SK-N-SH (cell line): Measurements from ENCODE around the gene MRPS18A. TPM values are rescaled to one million over a fixed set of nuclear protein-coding genes. Genes with fewer than 3 reads are reported as not detected.

ENCODE experiments used
- CTCF ChIA-PET: fragments of 300-600, 350-600 bp; formaldehyde crosslinking; extraction: SDS; loops from one replicate; lab custom pipeline; 2021; lab: Yijun Ruan, JAX
- POLR2A ChIA-PET: fragments of 350-600 bp; sonication (Branson Sonifier 250); formaldehyde crosslinking; extraction: SDS; loops from one replicate; lab custom pipeline; 2020; ENCODE audit warnings: antibody characterized with exemption, inconsistent platforms; lab: Yijun Ruan, JAX
- DNase-seq: peaks from one replicate; pipeline ENCODE4 v3.0.0; 2012
- H2AFZ ChIP-seq: fragments of 200-600 bp; sonication (generic); 2 replicates; pipeline ENCODE4 v1.8.1; 2016; ENCODE audit warnings: antibody characterized with exemption, mild to moderate bottlenecking, low read depth
- H3F3A ChIP-seq: fragments of 200-600 bp; sonication (generic); replicated peaks from 2 replicates; pipeline ENCODE3; 2016; ENCODE audit warnings: antibody characterized with exemption, mild to moderate bottlenecking; ENCODE audit not compliant: insufficient read depth
- H3K27ac ChIP-seq, 2 experiments: fragments of 200-500 bp in 1 of 2; fragments of 200-600 bp in 1 of 2; sonication (Bioruptor generic) in 1 of 2; sonication (generic), shearing (Covaris generic) in 1 of 2; 2 replicates each; pipeline versions ENCODE4 v1.5.1 to v1.6.1; 2014 to 2016; ENCODE audit warnings: low read depth in 2 of 2, inconsistent platforms in 1 of 2, low read length in 1 of 2, mild to moderate bottlenecking in 1 of 2, mixed read lengths in 1 of 2
- H3K27me3 ChIP-seq: fragments of 200-600 bp; sonication (generic), shearing (Covaris generic); 2 replicates; pipeline ENCODE4 v1.6.1; 2016; ENCODE audit warnings: mixed run types; ENCODE audit not compliant: insufficient read depth
- H3K36me3 ChIP-seq, 2 experiments: fragments of 200-500 bp in 1 of 2; fragments of 200-600 bp in 1 of 2; sonication (Bioruptor generic) in 1 of 2; sonication (generic) in 1 of 2; replicated peaks in 1 of 2; 2 replicates each; pipeline versions ENCODE3 to v1.5.1; 2014 to 2016; ENCODE audit warnings: low read length in 1 of 2, mild to moderate bottlenecking in 1 of 2; ENCODE audit not compliant: insufficient read depth in 2 of 2, control insufficient read depth in 1 of 2
- H3K4me1 ChIP-seq, 2 experiments: fragments of 200-500 bp in 1 of 2; fragments of 200-600 bp in 1 of 2; sonication (Bioruptor generic) in 1 of 2; sonication (generic), shearing (Covaris generic) in 1 of 2; 2 replicates each; pipeline versions ENCODE4 v1.5.1 to v1.6.1; 2014 to 2016; ENCODE audit warnings: low read depth in 1 of 2, low read length in 1 of 2, mixed run types in 1 of 2; ENCODE audit not compliant: insufficient read depth in 2 of 2, control insufficient read depth in 1 of 2
- H3K4me2 ChIP-seq: fragments of 200-600 bp; sonication (generic), shearing (Covaris generic); 2 replicates; pipeline ENCODE4 v1.6.1; 2017; ENCODE audit warnings: mixed run types
- H3K4me3 ChIP-seq, 2 experiments: fragments of 200-500 bp in 1 of 2; fragments of 200-600 bp in 1 of 2; sonication (Bioruptor generic) in 1 of 2; sonication (generic), shearing (Covaris generic) in 1 of 2; 2 replicates each; pipeline versions ENCODE4 v1.5.1 to v1.8.1; 2014 to 2016; ENCODE audit warnings: low read depth in 2 of 2, inconsistent platforms in 1 of 2, low read length in 1 of 2, mild to moderate bottlenecking in 1 of 2, mixed read lengths in 1 of 2, moderate library complexity in 1 of 2
- H3K79me2 ChIP-seq: fragments of 200-600 bp; sonication (generic); 2 replicates; pipeline ENCODE4 v1.8.1; 2017; ENCODE audit warnings: mild to moderate bottlenecking; ENCODE audit not compliant: insufficient read depth
- H3K9ac ChIP-seq: fragments of 200-600 bp; sonication (generic); 2 replicates; pipeline ENCODE4 v1.6.1; 2017; ENCODE audit warnings: mixed run types
- H3K9me2 ChIP-seq: fragments of 200-600 bp; sonication (generic); 2 replicates; pipeline ENCODE4 v1.6.1; 2017; ENCODE audit warnings: mixed run types
- H3K9me3 ChIP-seq: fragments of 200-600 bp; sonication (generic); 2 replicates; pipeline ENCODE4 v1.6.1; 2017; ENCODE audit warnings: mixed run types, mild to moderate bottlenecking, moderate library complexity
- H4K20me1 ChIP-seq: fragments of 200-600 bp; sonication (generic); 2 replicates; pipeline ENCODE4 v1.6.1; 2017; ENCODE audit warnings: mild to moderate bottlenecking, mixed run types; ENCODE audit not compliant: insufficient read depth
- CHD2 ChIP-seq: fragments of 150-350 bp; IDR thresholded peaks from 2 replicates; pipeline ENCODE4 v1.6.1; 2018; ENCODE audit warnings: low read length; ENCODE audit not compliant: partially characterized antibody
- CTCF ChIP-seq: fragments of 200-600 bp; sonication (generic); IDR thresholded peaks from 2 replicates; pipeline ENCODE4 v1.6.1; 2017; ENCODE audit warnings: antibody characterized with exemption, mild to moderate bottlenecking, moderate library complexity
- EP300 ChIP-seq, 2 experiments: IDR thresholded peaks; 2 replicates each; pipeline versions ENCODE4 v1.4.0 to v1.6.1; 2012; ENCODE audit warnings: borderline replicate concordance in 1 of 2, low read depth in 1 of 2, low read length in 1 of 2
- EZH2phosphoT487 ChIP-seq: fragments of 200-600 bp; sonication (generic); IDR thresholded peaks from 2 replicates; pipeline ENCODE4 v1.6.1; 2017; ENCODE audit warnings: low read depth, mixed run types, mild to moderate bottlenecking, antibody characterized with exemption, moderate library complexity, borderline replicate concordance
- FOXJ3 ChIP-seq: sonication (generic); formaldehyde crosslinking; IDR thresholded peaks from 2 replicates; pipeline ENCODE4 v1.5.1; 2020; ENCODE audit warnings: mild to moderate bottlenecking, missing genetic modification reagents
- FOXM1 ChIP-seq: IDR thresholded peaks from 2 replicates; pipeline ENCODE4 v1.4.0; 2012; ENCODE audit warnings: low read depth, mild to moderate bottlenecking
- GABPA ChIP-seq: IDR thresholded peaks from 2 replicates; pipeline ENCODE4 v1.4.0; 2012; ENCODE audit warnings: low read depth, mild to moderate bottlenecking
- GATA2 ChIP-seq: sonication (generic); formaldehyde crosslinking; IDR thresholded peaks from 2 replicates; pipeline ENCODE4 v1.5.0; 2020; ENCODE audit warnings: mild to moderate bottlenecking, missing genetic modification reagents
- JUND ChIP-seq: IDR thresholded peaks from 2 replicates; pipeline ENCODE4 v1.4.0; 2012
- MAX ChIP-seq: IDR thresholded peaks from 2 replicates; pipeline ENCODE4 v1.4.0; 2012; ENCODE audit warnings: low read depth
- NRF1 ChIP-seq: IDR thresholded peaks from 2 replicates; pipeline ENCODE4 v1.6.1; 2012; ENCODE audit warnings: low read depth, mild to moderate bottlenecking, low read length
- PBX3 ChIP-seq: IDR thresholded peaks from 2 replicates; pipeline ENCODE4; 2012
- RAD21 ChIP-seq: IDR thresholded peaks from 2 replicates; pipeline ENCODE4 v1.6.1; 2012; ENCODE audit warnings: mild to moderate bottlenecking, low read length
- RCOR1 ChIP-seq: fragments of 150-350 bp; IDR thresholded peaks from 2 replicates; pipeline ENCODE4 v1.6.1; 2017; ENCODE audit warnings: antibody characterized with exemption, low read length
- REST ChIP-seq: IDR thresholded peaks from 2 replicates; pipeline ENCODE4 v1.6.1; 2012; ENCODE audit warnings: mild to moderate bottlenecking, low read depth, low read length, moderate library complexity
- RXRA ChIP-seq: IDR thresholded peaks from 2 replicates; pipeline ENCODE4 v1.4.0; 2012; ENCODE audit warnings: low read depth, mild to moderate bottlenecking, borderline replicate concordance
- SMC3 ChIP-seq: IDR thresholded peaks from 2 replicates; pipeline ENCODE4 v1.6.1; 2012; ENCODE audit warnings: low read depth, low read length, improper control_type of control experiment
- TAF1 ChIP-seq: IDR thresholded peaks from 2 replicates; pipeline ENCODE4 v1.6.1; 2012; ENCODE audit warnings: low read depth, mild to moderate bottlenecking, low read length, moderate library complexity, borderline replicate concordance
- TEAD4 ChIP-seq: IDR thresholded peaks from 2 replicates; pipeline ENCODE4 v1.4.0; 2012; ENCODE audit warnings: mild to moderate bottlenecking, borderline replicate concordance; ENCODE audit not compliant: insufficient read depth
- USF2 ChIP-seq: fragments of 150-350 bp; IDR thresholded peaks from 2 replicates; pipeline ENCODE4 v1.6.1; 2017; ENCODE audit warnings: antibody characterized with exemption, low read length, low read depth, borderline replicate concordance
- ZBTB33 ChIP-seq: IDR thresholded peaks from 2 replicates; pipeline ENCODE4 v1.4.0; 2012; ENCODE audit warnings: low read depth, borderline replicate concordance
- WGBS: methylation state at CpG from one replicate; pipeline ENCODE4 v1.1.6; 2017; ENCODE audit warnings: low lambda C conversion rate; 5-methylcytosine and 5-hydroxymethylcytosine counted together
- polyA plus RNA-seq, 3 experiments: library from polyadenylated mRNA; depleted of rRNA; stranded (reverse); fragments of >200 nt; gene quantifications; 2 replicates each; pipeline ENCODE4 v1.2.3, GENCODE V29; 2012

MRPS18A gene
- polyA plus RNA-seq, 1 of the 3 experiments (the other 2 are of a cell fraction): 57.0 TPM

GRCh38 chr6:43635387-43636307 is 51.9 kb downstream of the MRPS18A start, which contains the start of gene MAD2L1BP:
Gene MAD2L1BP, plus strand, starts transcription at chr6:43635840. Its CDS starts 36 bp downstream, at chr6:43635876.
- 15% methylated on average over 38 of the region's 48 CpGs for WGBS
- no peaks in the 10 kb centered on the region for H3K9me3 ChIP-seq
- no peak for TF ChIP-seq FOXM1
- no peak for TF ChIP-seq CTCF
- no peak for TF ChIP-seq EP300 (IDR thresholded peaks at IDR 0.05; ENCODE audit: borderline replicate concordance in 1 of 2, low read depth in 1 of 2, low read length in 1 of 2)
- TF ChIP-seq TEAD4: no peak
- TF ChIP-seq EZH2phosphoT487: no peak
- no peak for TF ChIP-seq ZBTB33
- peak; percentile 87 for TF ChIP-seq CHD2
- TF ChIP-seq SMC3: no peak
- no peak for TF ChIP-seq RAD21
- TF ChIP-seq USF2: no peak; the same call in 1 of the 2 replicates
- TF ChIP-seq JUND: no peak
- peak; percentile 89; the same call in 1 of the 2 replicates for TF ChIP-seq REST
- TF ChIP-seq GABPA: peak; percentile 76
- no peak; the same call in 1 of the 2 replicates for TF ChIP-seq RXRA
- no peak for TF ChIP-seq GATA2 (CRISPR knock-in tag)
- 0 out of 2 replicates have a peak, but pooled peaks have one; percentile 8 for TF ChIP-seq PBX3
- no peak for TF ChIP-seq NRF1
- TF ChIP-seq FOXJ3 (CRISPR knock-in tag): no peak
- peak; percentile 86 for TF ChIP-seq MAX
- peak; percentile 86 for TF ChIP-seq TAF1
- peak; percentile 35; the same call in 1 of the 2 replicates for TF ChIP-seq RCOR1

More at GRCh38 chr6:43635387-43636307, 51.9 kb downstream of the MRPS18A start, which contains the start of gene MAD2L1BP:
- H2AFZ ChIP-seq: peak within 1 kb of the TSS; percentile 92
- ChIA-PET POLR2A (interaction anchor here (0.7 to 1.8 kb wide), 6 partner anchors 9 to 612 kb away, joined by 3 to 7 read pairs (median 4); partner anchors contain the start of gene RSPH9), CTCF (interaction anchor here (1.5 to 1.9 kb wide), 3 partner anchors 13 to 32 kb away, joined by 5 to 11 read pairs (median 6); no protein-coding TSS in a partner anchor)
- peaks cover 10% of the 10 kb centered on the region for H3F3A ChIP-seq
- DNase-seq: peak; percentile 86
- H3K79me2 ChIP-seq: peaks cover 51% of the 10 kb centered on the region
- H3K27me3 ChIP-seq: no peaks in the 10 kb centered on the region
- peak within 1 kb of the TSS; percentile 70 to 79 for H3K4me3 ChIP-seq
- peak within 1 kb of the TSS; percentile 87 for H3K4me2 ChIP-seq
- no peaks in the 10 kb centered on the region for H3K9me2 ChIP-seq
- H3K4me1 ChIP-seq: peaks cover 24 to 26% of the 10 kb centered on the region in 2 experiments; a peak in 3 of 4 replicates
- peak within 1 kb of the TSS; percentile 83 for H3K9ac ChIP-seq
- peak within 1 kb of the TSS; percentile 52 to 83; a peak in 3 of 4 replicates for H3K27ac ChIP-seq
- H4K20me1 ChIP-seq: 0 out of 2 replicates have a peak, but pooled peaks cover 6% of the 10 kb centered on the region
- H3K36me3 ChIP-seq: peaks cover 17 to 34% of the 10 kb centered on the region in 2 experiments
